Lower lobe of right lung (tissue), 2 donors: ENCODE data around the gene EHD4. TPM values are rescaled to one million over a fixed set of nuclear protein-coding genes. Genes with fewer than 3 reads are reported as not detected.

ENCODE experiments used
- ATAC-seq, 2 donors: fragments of 200-7000 bp; cut with Tn5 transposase; one replicate each; pipeline ENCODE4 v1.9.1; 2020 to 2022; ENCODE audit warnings: mild to moderate bottlenecking in 2 of 2, moderate library complexity in 2 of 2
- DNase-seq: peaks from one replicate; pipeline ENCODE4 v3.0.0-alpha.2; 2020
- H3K27ac ChIP-seq: fragments of 200-600 bp; one replicate; pipeline ENCODE4 v1.8.0; 2022
- H3K27me3 ChIP-seq: fragments of 200-600 bp; one replicate; pipeline ENCODE4 v1.8.0; 2022; ENCODE audit warnings: low read depth
- H3K36me3 ChIP-seq: fragments of 200-600 bp; one replicate; pipeline ENCODE4 v1.8.0; 2022; ENCODE audit warnings: mild to moderate bottlenecking
- H3K4me1 ChIP-seq: fragments of 200-600 bp; one replicate; pipeline ENCODE4 v1.8.0; 2022
- H3K4me3 ChIP-seq: fragments of 200-600 bp; one replicate; pipeline ENCODE4 v1.8.0; 2022; ENCODE audit warnings: mild to moderate bottlenecking
- H3K9me3 ChIP-seq: fragments of 200-600 bp; one replicate; pipeline ENCODE4 v1.8.0; 2022
- CTCF ChIP-seq: fragments of 200-600 bp; IDR thresholded peaks from one replicate; pipeline ENCODE4 v1.8.0; 2022; ENCODE audit warnings: antibody characterized with exemption, mild to moderate bottlenecking
- intact Hi-C: fragments of 100-400 bp; cut with DNase I; formaldehyde crosslinking; loops from one replicate; pipeline ENCODE4 v1.11.0; 2022
- total RNA-seq: library from RNA; stranded (reverse); fragmentation: NEBNext Ultra II Directional; extraction: Animal tissue kit (Norgen Biotek cat#: 25700); gene quantifications from one replicate; pipeline ENCODE4 v1.2.1, GENCODE V29; 2021
- donor health status: DM: no; HTN: yes; CAD: no; lungs with severe emphysema.

Gene EHD4
- total RNA-seq, 1 donor from 2014 or later: 35.0 TPM

GRCh38 chr15:41994772-41995475, 22.6 kb upstream of the EHD4 start:
- Histone ChIP-seq H3K9me3 (no peaks in the 10 kb centered on the region), H3K4me3 (no peak overlapping the region), H3K36me3 (no peaks in the 10 kb centered on the region), H3K4me1 (no peaks in the 10 kb centered on the region), H3K27me3 (no peaks in the 10 kb centered on the region), H3K27ac (no peak overlapping the region)
- intact Hi-C loops: no loop called here
- TF ChIP-seq CTCF: no peak
- no peak for DNase-seq
- no peak for ATAC-seq

GRCh38 chr15:41994171-41994650, 21.9 kb upstream of the EHD4 start:
- Histone ChIP-seq H3K4me3 (no peak overlapping the region), H3K4me1 (no peaks in the 10 kb centered on the region), H3K36me3 (no peaks in the 10 kb centered on the region), H3K9me3 (no peaks in the 10 kb centered on the region), H3K27ac (no peak overlapping the region), H3K27me3 (no peaks in the 10 kb centered on the region)
- DNase-seq (no peak), ATAC-seq (no peak)
- intact Hi-C loops: no loop called here
- no peak for TF ChIP-seq CTCF

- Histone ChIP-seq H3K36me3 (no peaks in the 10 kb centered on the region), H3K9me3 (no peaks in the 10 kb centered on the region), H3K27me3 (no peaks in the 10 kb centered on the region), H3K4me3 (no peak overlapping the region), H3K27ac (no peak overlapping the region), H3K4me1 (no peaks in the 10 kb centered on the region)
- intact Hi-C loops: no loop called here
- DNase-seq: no peak
- TF ChIP-seq CTCF: no peak
- ATAC-seq: no peak
Observed at GRCh38 chr15:41993472-41994170, 21.3 kb upstream of the EHD4 start.

DNA sequence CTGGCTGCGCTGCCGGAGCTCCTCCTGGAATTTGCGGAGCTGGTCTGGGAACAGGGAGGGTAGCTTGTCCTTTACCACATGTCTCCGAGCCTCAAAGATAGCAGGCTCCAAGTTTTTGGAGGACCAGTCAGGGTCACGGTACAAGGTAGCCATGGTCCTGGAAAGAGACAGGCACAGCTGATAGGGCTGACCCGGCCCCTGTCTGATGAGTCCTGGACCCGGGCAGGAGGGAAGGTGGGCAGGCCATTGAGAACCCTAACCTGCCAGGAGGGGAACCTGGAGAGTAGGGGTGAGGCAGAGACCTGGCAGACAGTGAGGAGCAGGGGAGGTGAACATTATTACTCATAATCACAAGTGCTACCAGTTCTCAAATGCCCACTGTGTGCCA, 20.4 kb upstream of the EHD4 start:
- intact Hi-C loops: no loop called here
- no peak for DNase-seq
- Histone ChIP-seq H3K4me3 (no peak overlapping the region), H3K27ac (no peak overlapping the region), H3K36me3 (no peaks in the 10 kb centered on the region), H3K4me1 (no peaks in the 10 kb centered on the region), H3K9me3 (no peaks in the 10 kb centered on the region), H3K27me3 (no peaks in the 10 kb centered on the region)
- peak in 1 of 2 donors; percentile 11 for ATAC-seq
- TF ChIP-seq CTCF: no peak

GRCh38 chr15:41992151-41992802, 19.9 kb upstream of the EHD4 start:
- H3K27ac ChIP-seq: no peak overlapping the region
- H3K36me3 ChIP-seq: no peaks in the 10 kb centered on the region
- H3K27me3 ChIP-seq: no peaks in the 10 kb centered on the region
- H3K4me3 ChIP-seq: no peak overlapping the region
- H3K4me1 ChIP-seq: no peaks in the 10 kb centered on the region
- no peaks in the 10 kb centered on the region for H3K9me3 ChIP-seq
- no peak for DNase-seq
- no peak for ATAC-seq
- TF ChIP-seq CTCF: no peak
- intact Hi-C loops: no loop called here
